ENCODE results near the gene SRGAP1.

- no peak for TF ChIP-seq CTCF (conservative IDR thresholded peaks at IDR 0.05)
- TF ChIP-seq ZFX (IDR thresholded peaks at IDR 0.05) = no peak
Observed at GRCh38 chr12:63845726-63846125, 1.2 kb downstream of the SRGAP1 start.

Data from C4-2B (cell line).